IMR-90 (cell line): ENCODE measurements around the gene PPP1R14B. TPM values are rescaled to one million over a fixed set of nuclear protein-coding genes. Genes with fewer than 3 reads are reported as not detected.

Experiments
- ATAC-seq: fragments of 200-7000 bp; cut with Tn5 transposase; 2 replicates; pipeline ENCODE4 v1.9.1; 2020; ENCODE audit warnings: low read depth, mild to moderate bottlenecking, moderate library complexity
- BruUV-seq: library from RNA; stranded (reverse); fragments of 400-500 nt; replicated peaks from 2 replicates; lab custom pipeline; 2021; lab: Mats Ljungman, UMichigan
- CTCF ChIA-PET: fragments of 300-600 bp; formaldehyde crosslinking; extraction: SDS; loops from one replicate; lab custom pipeline; 2021; ENCODE audit warnings: antibody characterized with exemption; lab: Yijun Ruan, JAX
- POLR2A ChIA-PET: fragments of 300-600 bp; sonication (Branson Sonifier 250); formaldehyde crosslinking; loops from one replicate; lab custom pipeline; 2022; ENCODE audit warnings: antibody characterized with exemption; ENCODE audit not compliant: unreplicated experiment; lab: Charles Lee
- DNase-seq: peaks from one replicate; pipeline ENCODE4 v3.0.0; 2013
- H2AFZ ChIP-seq: replicated peaks from 2 replicates; pipeline ENCODE3; 2013; ENCODE audit warnings: low read length, mild to moderate bottlenecking; ENCODE audit not compliant: poor library complexity
- H2AK5ac ChIP-seq: 2 replicates; pipeline ENCODE4 v1.6.1; 2013; ENCODE audit warnings: low read depth, low read length, inconsistent platforms
- H2AK9ac ChIP-seq: replicated peaks from 2 replicates; pipeline ENCODE3; 2013; ENCODE audit warnings: mild to moderate bottlenecking, low read depth, low read length, moderate library complexity; ENCODE audit not compliant: poor library complexity
- H2BK120ac ChIP-seq: 2 replicates; pipeline ENCODE4 v1.6.1; 2013; ENCODE audit warnings: low read depth, low read length, inconsistent platforms
- H2BK15ac ChIP-seq: 3 replicates; pipeline ENCODE4 v1.6.1; 2013; ENCODE audit warnings: low read depth, low read length, inconsistent platforms
- H2BK20ac ChIP-seq: 2 replicates; pipeline ENCODE4 v1.6.1; 2013; ENCODE audit warnings: low read depth, mild to moderate bottlenecking, inconsistent platforms, low read length, moderate library complexity
- H2BK5ac ChIP-seq: 2 replicates; pipeline ENCODE4 v1.6.1; 2013; ENCODE audit warnings: mild to moderate bottlenecking, low read depth, low read length, inconsistent platforms; ENCODE audit not compliant: poor library complexity, severe bottlenecking
- H3K14ac ChIP-seq: replicated peaks from 2 replicates; pipeline ENCODE4 v1.6.1; 2013; ENCODE audit warnings: low read depth, low read length, inconsistent platforms
- H3K18ac ChIP-seq: 2 replicates; pipeline ENCODE4 v1.6.1; 2013; ENCODE audit warnings: low read depth, low read length, control low read depth
- H3K23ac ChIP-seq: 2 replicates; pipeline ENCODE4 v1.6.1; 2013; ENCODE audit warnings: low read depth, low read length, inconsistent platforms
- H3K27ac ChIP-seq: 2 replicates; pipeline ENCODE4 v1.5.1; 2013; ENCODE audit warnings: mild to moderate bottlenecking, control low read depth, low read length; ENCODE audit not compliant: insufficient read depth
- H3K27me3 ChIP-seq: 2 replicates; pipeline ENCODE4 v1.6.1; 2013; ENCODE audit warnings: low read length; ENCODE audit not compliant: control insufficient read depth, insufficient read depth
- H3K36me3 ChIP-seq: 2 replicates; pipeline ENCODE4 v1.6.1; 2013; ENCODE audit warnings: low read length, mixed read lengths; ENCODE audit not compliant: control insufficient read depth, insufficient read depth
- H3K4ac ChIP-seq: 2 replicates; pipeline ENCODE4 v1.6.1; 2013; ENCODE audit warnings: low read depth, low read length, inconsistent platforms
- H3K4me1 ChIP-seq: 2 replicates; pipeline ENCODE4 v1.6.1; 2013; ENCODE audit warnings: low read length, mixed read lengths; ENCODE audit not compliant: control insufficient read depth, insufficient read depth
- H3K4me2 ChIP-seq: 2 replicates; pipeline ENCODE4 v1.6.1; 2013; ENCODE audit warnings: low read depth, mild to moderate bottlenecking, control low read depth, low read length, moderate library complexity
- H3K4me3 ChIP-seq: 2 replicates; pipeline ENCODE4 v1.5.1; 2013; ENCODE audit warnings: low read depth, mild to moderate bottlenecking, control low read depth, low read length, moderate library complexity; ENCODE audit not compliant: insufficient read depth
- H3K56ac ChIP-seq: 2 replicates; pipeline ENCODE4 v1.6.1; 2013; ENCODE audit warnings: low read length, inconsistent platforms; ENCODE audit not compliant: insufficient read depth; ENCODE audit errors: extremely low read depth
- H3K79me1 ChIP-seq, 2 experiments: 2 replicates each; pipeline ENCODE4 v1.6.1; 2013; ENCODE audit warnings: low read length in 2 of 2, inconsistent platforms in 1 of 2, low read depth in 1 of 2
- H3K9ac ChIP-seq: 2 replicates; pipeline ENCODE4 v1.6.1; 2013; ENCODE audit warnings: low read depth, low read length, control low read depth
- H3K9me1 ChIP-seq: 2 replicates; pipeline ENCODE4 v1.6.1; 2013; ENCODE audit warnings: low read length, inconsistent platforms; ENCODE audit not compliant: insufficient read depth
- H3K9me3 ChIP-seq: 2 replicates; pipeline ENCODE4 v1.6.1; 2013; ENCODE audit warnings: low read length; ENCODE audit not compliant: control insufficient read depth, insufficient read depth
- H4K20me1 ChIP-seq: 2 replicates; pipeline ENCODE4 v1.6.1; 2013; ENCODE audit warnings: low read length, inconsistent platforms; ENCODE audit not compliant: insufficient read depth
- H4K5ac ChIP-seq: 2 replicates; pipeline ENCODE4 v1.6.1; 2013; ENCODE audit warnings: mild to moderate bottlenecking, low read depth, low read length, control low read depth
- H4K8ac ChIP-seq, 2 experiments: 2 replicates each; pipeline ENCODE4 v1.6.1; 2013; ENCODE audit warnings: low read depth in 2 of 2, low read length in 2 of 2, control low read depth in 1 of 2, inconsistent platforms in 1 of 2
- H4K91ac ChIP-seq: 2 replicates; pipeline ENCODE4 v1.6.1; 2013; ENCODE audit warnings: low read depth, low read length, inconsistent platforms; ENCODE audit not compliant: insufficient read depth
- BHLHE40 ChIP-seq: fragments of 150-350 bp; IDR thresholded peaks from 2 replicates; pipeline ENCODE4 v1.6.1; 2016; ENCODE audit warnings: mild to moderate bottlenecking, low read depth, low read length
- CHD1 ChIP-seq: IDR thresholded peaks from 2 replicates; pipeline ENCODE4 v1.6.1; 2012; ENCODE audit warnings: low read depth, low read length, improper control_type of control experiment
- CTCF ChIP-seq: conservative IDR thresholded peaks from 2 replicates; pipeline ENCODE4 v1.5.1; 2012; ENCODE audit warnings: mild to moderate bottlenecking, low read depth, low read length, improper control_type of control experiment
- ELK1 ChIP-seq: fragments of 150-350 bp; IDR thresholded peaks from 2 replicates; pipeline ENCODE4 v1.6.1; 2016; ENCODE audit warnings: low read depth, mild to moderate bottlenecking, low read length, moderate library complexity, borderline replicate concordance
- FOS ChIP-seq: fragments of 150-350 bp; IDR thresholded peaks from 2 replicates; pipeline ENCODE4 v1.6.1; 2016; ENCODE audit warnings: low read depth, low read length
- MAZ ChIP-seq: IDR thresholded peaks from 2 replicates; pipeline ENCODE4 v1.6.1; 2012; ENCODE audit warnings: low read depth, mild to moderate bottlenecking, low read length, improper control_type of control experiment, moderate library complexity, borderline replicate concordance
- MXI1 ChIP-seq: IDR thresholded peaks from 2 replicates; pipeline ENCODE4 v1.6.1; 2012; ENCODE audit warnings: low read depth, mild to moderate bottlenecking, low read length, moderate library complexity, borderline replicate concordance
- NFE2L2 ChIP-seq: fragments of 150-350 bp; IDR thresholded peaks from 2 replicates; pipeline ENCODE4 v1.6.1; 2016; ENCODE audit warnings: low read depth, mild to moderate bottlenecking, low read length
- POLR2A ChIP-seq: IDR thresholded peaks from 2 replicates; pipeline ENCODE4 v1.6.1; 2012; ENCODE audit warnings: mild to moderate bottlenecking, low read depth, low read length
- RAD21 ChIP-seq: IDR thresholded peaks from 2 replicates; pipeline ENCODE4 v1.6.1; 2012; ENCODE audit warnings: low read length, improper control_type of control experiment
- RCOR1 ChIP-seq: IDR thresholded peaks from 2 replicates; pipeline ENCODE4 v1.6.1; 2012; ENCODE audit warnings: mild to moderate bottlenecking, low read length, improper control_type of control experiment; ENCODE audit not compliant: insufficient replicate concordance
- SMC3 ChIP-seq: fragments of 150-350 bp; IDR thresholded peaks from 2 replicates; pipeline ENCODE4 v1.6.1; 2016; ENCODE audit warnings: low read depth, mild to moderate bottlenecking, antibody characterized with exemption, low read length, moderate library complexity
- USF2 ChIP-seq: fragments of 150-350 bp; IDR thresholded peaks from 2 replicates; pipeline ENCODE4 v1.6.1; 2017; ENCODE audit warnings: mild to moderate bottlenecking, antibody characterized with exemption, low read length, low read depth
- WGBS, 2 experiments: methylation state at CpG; one replicate each; pipeline versions ENCODE4 v1.1.5 to v1.1.7; 2013; ENCODE audit warnings: missing lambda C conversion rate in 2 of 2; ENCODE audit not compliant: insufficient read length in 1 of 2; ENCODE audit errors: extremely low coverage in 2 of 2; 5-methylcytosine and 5-hydroxymethylcytosine counted together
- dilution Hi-C: fragments of 300-500 bp; cut with HindIII; formaldehyde crosslinking; loops from one replicate; pipeline ENCODE4 v1.14.3; 2018; ENCODE audit warnings: low sequenced_read_pairs; ENCODE audit not compliant: unreplicated experiment
- in situ Hi-C: fragments of 300-500 bp; cut with MboI; formaldehyde crosslinking; loops from 3 replicates; pipeline ENCODE4 v1.14.3; 2019; ENCODE audit warnings: low sequenced_read_pairs, inconsistent platforms, mixed read lengths
- intact Hi-C: fragments of 100-400 bp; cut with micrococcal nuclease; formaldehyde crosslinking; loops from 2 replicates; pipeline ENCODE4 v1.10.0; 2022
- polyA plus RNA-seq, 3 experiments: library from polyadenylated mRNA; depleted of rRNA; stranded (reverse); fragments of >200 nt; gene quantifications; 2 replicates each; pipeline ENCODE4 v1.2.3, GENCODE V29; 2012; ENCODE audit warnings: low replicate concordance in 1 of 3
- total RNA-seq: library from RNA; depleted of rRNA; stranded (reverse); fragments of >200 nt; gene quantifications from 2 replicates; pipeline ENCODE4 v1.2.3, GENCODE V29; 2012

The PPP1R14B gene
- total and polyA plus RNA-seq, 2 of the 4 experiments (the other 2 are of a cell fraction), result 176 to 257 TPM

GRCh38 chr11:64245797-64246620, 734 bp downstream of the PPP1R14B start:
- Histone ChIP-seq H2BK5ac (peak overlapping the region; percentile 98), H2AK5ac (peak overlapping the region; percentile 100), H3K56ac (peak overlapping the region; percentile 86), H2BK15ac (peak overlapping the region; percentile 52; the same call in 1 of the 3 replicates), H3K14ac (peak overlapping the region; percentile 100), H3K9me1 (peaks cover 5% of the 10 kb centered on the region), H3K18ac (peak overlapping the region; percentile 56), H3K23ac (peak overlapping the region; percentile 96), H3K27me3 (no peaks in the 10 kb centered on the region), H2AFZ (peak overlapping the region; percentile 89), H2BK120ac (peak overlapping the region; percentile 92), H4K91ac (peak overlapping the region; percentile 98), H3K9ac (peak overlapping the region; percentile 93), H3K4me1 (peaks cover 9% of the 10 kb centered on the region), H3K27ac (peak overlapping the region; percentile 98), H3K79me1 (peaks cover 8 to 33% of the 10 kb centered on the region in 2 experiments; a peak in 3 of 4 replicates), H3K4ac (peak overlapping the region; percentile 100), H3K36me3 (peaks cover 12% of the 10 kb centered on the region), H3K4me3 (peak overlapping the region; percentile 95), H4K5ac (peak overlapping the region; percentile 51), H3K9me3 (no peaks in the 10 kb centered on the region), H2AK9ac (peak overlapping the region; percentile 100), H4K20me1 (peaks cover 26% of the 10 kb centered on the region), H2BK20ac (peak overlapping the region; percentile 31), H4K8ac (peak overlapping the region; percentile 65 to 91), H3K4me2 (peak overlapping the region; percentile 96)
- DNase-seq, result peak; percentile 91
- ChIA-PET POLR2A (interaction anchor here (1.2 kb wide), 1 partner anchor 24 kb away, joined by 3 read pairs; no protein-coding TSS in a partner anchor), CTCF (interaction anchor here (0.6 to 2.1 kb wide), 2 partner anchors 24 to 55 kb away, joined by 4 to 7 read pairs; no protein-coding TSS in a partner anchor)
- ATAC-seq, result peak; percentile 5
- WGBS, 2 experiments, result 0% methylated on average over 18 of the region's 46 CpGs; no CpG with 5 or more reads in 1 of the 2 experiments
- intact Hi-C loops, result no loop called here
- BruUV-seq, result no TSS peak
- in situ Hi-C loops, result no loop called here
- dilution Hi-C loops, result no loop called here
- TF ChIP-seq SMC3, result no peak
- no peak; the same call in 1 of the 2 replicates for TF ChIP-seq BHLHE40
- TF ChIP-seq CTCF, result no peak
- peak; percentile 88 for TF ChIP-seq POLR2A
- TF ChIP-seq CHD1, result peak; percentile 71; the same call in 1 of the 2 replicates
- 0 out of 2 replicates have a peak, but pooled peaks have one; percentile 7 for TF ChIP-seq USF2
- peak; percentile 85 for TF ChIP-seq RCOR1
- no peak for TF ChIP-seq RAD21
- peak; percentile 96 for TF ChIP-seq MAZ
- peak; percentile 86 for TF ChIP-seq FOS
- TF ChIP-seq ELK1, result no peak
- TF ChIP-seq MXI1, result peak; percentile 14; the same call in 1 of the 2 replicates
- 0 out of 2 replicates have a peak, but pooled peaks have one; percentile 23 for TF ChIP-seq NFE2L2
